GM12891 (cell line): ENCODE data around the gene GAS7.

Source experiments
- POLR2A ChIP-seq: IDR thresholded peaks from 2 replicates; pipeline ENCODE4 v1.6.1; 2011; ENCODE audit warnings: low read depth, low read length, control low read depth
- TAF1 ChIP-seq: IDR thresholded peaks from 2 replicates; pipeline ENCODE4 v1.6.1; 2011; ENCODE audit warnings: low read depth, low read length, control low read depth

DNA sequence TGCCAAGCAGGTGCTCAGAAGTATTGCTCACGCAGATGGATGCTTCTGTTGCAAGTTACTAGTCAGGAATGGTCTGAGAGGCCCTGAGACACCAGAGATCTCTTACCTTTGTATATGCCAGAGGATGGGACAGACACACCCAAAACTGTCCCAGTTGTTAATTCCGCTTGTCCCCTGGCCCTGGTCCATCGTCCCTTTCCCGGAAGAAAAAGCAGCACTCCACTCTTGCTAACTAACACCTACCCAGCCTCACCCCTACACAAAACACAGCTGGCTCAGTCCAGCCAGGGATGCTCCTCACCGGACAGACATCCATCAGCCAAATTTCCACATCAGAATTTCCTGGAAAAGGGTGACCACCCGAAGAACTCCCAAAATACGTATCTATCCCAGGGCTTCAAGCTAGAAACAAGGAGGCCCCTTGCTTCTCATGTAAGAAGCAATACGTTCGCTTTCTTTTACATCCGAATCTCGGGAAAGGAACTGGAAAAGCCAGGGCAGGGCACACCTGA, 2.0 kb downstream of the GAS7 start:
- TF ChIP-seq POLR2A (no peak), TAF1 (no peak)
